ENCODE measurements around the gene EXOC2.

EXOC2 gene

GRCh38 chr6:499617-500016 is 193.3 kb downstream of the EXOC2 start:
- no peak for DNase-seq (ENCODE audit: low read depth, low spot score)

GRCh38 chr6:498795-499231 is 194.1 kb downstream of the EXOC2 start:
- no peak for DNase-seq (ENCODE audit: low read depth, low spot score)

GRCh38 chr6:497258-497657 is 195.7 kb downstream of the EXOC2 start:
- DNase-seq (ENCODE audit: low read depth, low spot score), result no peak

- DNase-seq (ENCODE audit: low read depth, low spot score), result no peak
Observed at GRCh38 chr6:496649-497048, 196.3 kb downstream of the EXOC2 start.

- no peak for DNase-seq (ENCODE audit: low read depth, low spot score)
Observed at GRCh38 chr6:494394-494793, 198.5 kb downstream of the EXOC2 start.

- no peak for DNase-seq (ENCODE audit: low read depth, low spot score)
Observed at GRCh38 chr6:493840-494239, 199.1 kb downstream of the EXOC2 start.

GRCh38 chr6:492816-493414 is 200.0 kb downstream of the EXOC2 start:
- no peak for DNase-seq (ENCODE audit: low read depth, low spot score)

- no peak for DNase-seq (ENCODE audit: low read depth, low spot score)
Observed at GRCh38 chr6:492178-492577, 200.8 kb downstream of the EXOC2 start.

- no peak for DNase-seq (ENCODE audit: low read depth, low spot score)
Observed at GRCh38 chr6:491233-491632, 201.7 kb downstream of the EXOC2 start.

- no peak for DNase-seq (ENCODE audit: low read depth, low spot score)
Observed at GRCh38 chr6:490251-491037, 202.5 kb downstream of the EXOC2 start.

- DNase-seq (ENCODE audit: low read depth, low spot score), result no peak
Observed at GRCh38 chr6:489762-490161, 203.2 kb downstream of the EXOC2 start.

- no peak for DNase-seq (ENCODE audit: low read depth, low spot score)
Observed at GRCh38 chr6:489001-489400, 203.9 kb downstream of the EXOC2 start.

GRCh38 chr6:487956-488355 is 205.0 kb downstream of the EXOC2 start:
- DNase-seq (ENCODE audit: low read depth, low spot score), result no peak

GRCh38 chr6:485655-486170 is 207.2 kb downstream of the EXOC2 start:
- DNase-seq (ENCODE audit: low read depth, low spot score), result no peak

GRCh38 chr6:484746-485145 is 208.2 kb downstream of the EXOC2 start:
- DNase-seq (ENCODE audit: low read depth, low spot score), result no peak

GRCh38 chr6:484086-484745 is 208.7 kb downstream of the EXOC2 start:
- DNase-seq (ENCODE audit: low read depth, low spot score), result no peak

GRCh38 chr6:475314-475713 is 217.6 kb downstream of the EXOC2 start:
- no peak for DNase-seq (ENCODE audit: low read depth, low spot score)

GRCh38 chr6:474453-475185 is 218.3 kb downstream of the EXOC2 start:
- no peak for DNase-seq (ENCODE audit: low read depth, low spot score)

- no peak for DNase-seq (ENCODE audit: low read depth, low spot score)
Observed at GRCh38 chr6:473768-474452, 219.0 kb downstream of the EXOC2 start.

GRCh38 chr6:473356-473755 is 219.6 kb downstream of the EXOC2 start:
- DNase-seq (ENCODE audit: low read depth, low spot score), result no peak

GRCh38 chr6:470901-471448 is 222.0 kb downstream of the EXOC2 start:
- DNase-seq (ENCODE audit: low read depth, low spot score), result no peak

Data from brain pericyte (primary cell).